Chondrocyte (in vitro differentiated cells): ENCODE measurements around the gene IPMK. TPM values are rescaled to one million over a fixed set of nuclear protein-coding genes. Genes with fewer than 3 reads are reported as not detected.
"Not testable (repeated sequence)": the region's sequence is repeated elsewhere in the genome, so short reads cannot be mapped to it uniquely, and the experiment has no call there.

Experiments used
- DNase-seq: peaks from one replicate; pipeline ENCODE4 v3.0.0; 2021; ENCODE audit warnings: mixed read lengths, low spot score
- H3K27ac Mint-ChIP-seq: one replicate; pipeline ENCODE4 v1.8.0; 2021; ENCODE audit warnings: mild to moderate bottlenecking, moderate library complexity, mixed read lengths; ENCODE audit not compliant: unreplicated experiment
- H3K27me3 Mint-ChIP-seq: 2 replicates; pipeline ENCODE4 v1.8.0; 2021; ENCODE audit warnings: low read depth, mixed read lengths
- H3K36me3 Mint-ChIP-seq: 2 replicates; pipeline ENCODE4 v1.8.0; 2021; ENCODE audit warnings: low read depth, mixed read lengths
- H3K4me1 Mint-ChIP-seq: 2 replicates; pipeline ENCODE4 v1.8.0; 2021; ENCODE audit warnings: low read depth, mild to moderate bottlenecking, mixed read lengths
- H3K4me3 Mint-ChIP-seq: one replicate; pipeline ENCODE4 v1.8.0; 2021; ENCODE audit warnings: mild to moderate bottlenecking, moderate library complexity, mixed read lengths; ENCODE audit not compliant: unreplicated experiment
- H3K9me3 Mint-ChIP-seq: 2 replicates; pipeline ENCODE4 v1.8.0; 2021; ENCODE audit warnings: low read depth, mixed read lengths
- CTCF ChIP-seq: fragments of 200-600 bp; sonication (generic); IDR thresholded peaks from 2 replicates; pipeline ENCODE4 v1.5.0; 2021; ENCODE audit warnings: antibody characterized with exemption, mild to moderate bottlenecking, moderate library complexity
- total RNA-seq: library from RNA; stranded (reverse); gene quantifications from 3 replicates; pipeline ENCODE4 v1.2.1, GENCODE V29; 2021

The IPMK gene
- total RNA-seq, 1 donor from 2014 or later, result 2.9 TPM

DNA sequence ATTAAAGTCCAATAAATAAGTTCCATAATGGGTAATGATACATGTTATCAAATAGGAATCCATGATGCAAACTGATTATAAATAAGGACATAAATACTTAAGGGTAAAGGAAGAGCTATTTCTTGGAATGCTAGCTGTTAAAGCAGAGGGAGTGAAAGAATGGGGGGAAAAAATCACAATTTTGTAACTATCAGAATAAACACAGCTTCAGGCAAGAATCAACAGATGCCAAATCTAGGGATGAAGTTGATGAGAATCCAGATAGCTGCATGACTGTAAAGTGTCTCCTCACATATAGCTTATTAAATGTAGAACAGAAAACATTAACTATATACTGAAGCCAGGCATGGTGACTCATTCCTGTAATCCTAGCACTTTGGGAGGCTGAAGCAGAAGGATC, 4.9 kb downstream of the IPMK start:
- no peak for TF ChIP-seq CTCF
- Mint-ChIP-seq H3K27ac (no peak overlapping the region), H3K9me3 (no peaks in the 10 kb centered on the region), H3K27me3 (no peaks in the 10 kb centered on the region), H3K4me3 (no peak overlapping the region), H3K36me3 (peaks cover 1% of the 10 kb centered on the region), H3K4me1 (peaks cover 35% of the 10 kb centered on the region)
- no peak for DNase-seq

- H3K36me3 Mint-ChIP-seq, result peaks cover 5% of the 10 kb centered on the region
- no peak for TF ChIP-seq CTCF
- DNase-seq, result no peak
- no peak overlapping the region for H3K4me3 Mint-ChIP-seq
- H3K27me3 Mint-ChIP-seq, result no peaks in the 10 kb centered on the region
- no peak overlapping the region for H3K27ac Mint-ChIP-seq
- H3K4me1 Mint-ChIP-seq, result peaks cover 22% of the 10 kb centered on the region
- peaks cover 9% of the 10 kb centered on the region for H3K9me3 Mint-ChIP-seq
Measured at GRCh38 chr10:58260334-58260733, 7.4 kb downstream of the IPMK start.

GRCh38 chr10:58258977-58259692, 8.6 kb downstream of the IPMK start:
- peaks cover 6% of the 10 kb centered on the region for H3K36me3 Mint-ChIP-seq
- peaks cover 12% of the 10 kb centered on the region for H3K4me1 Mint-ChIP-seq
- DNase-seq, result no peak
- H3K27ac Mint-ChIP-seq, result no peak overlapping the region
- TF ChIP-seq CTCF, result peak; percentile 44
- H3K4me3 Mint-ChIP-seq, result no peak overlapping the region
- H3K9me3 Mint-ChIP-seq, result peaks cover 10% of the 10 kb centered on the region
- H3K27me3 Mint-ChIP-seq, result no peaks in the 10 kb centered on the region

- not testable (repeated sequence) for H3K36me3 Mint-ChIP-seq, H3K27ac Mint-ChIP-seq
- H3K9me3 Mint-ChIP-seq, result peaks cover 18% of the 10 kb centered on the region
Measured at GRCh38 chr10:58256013-58256780, 11.5 kb downstream of the IPMK start.

DNA sequence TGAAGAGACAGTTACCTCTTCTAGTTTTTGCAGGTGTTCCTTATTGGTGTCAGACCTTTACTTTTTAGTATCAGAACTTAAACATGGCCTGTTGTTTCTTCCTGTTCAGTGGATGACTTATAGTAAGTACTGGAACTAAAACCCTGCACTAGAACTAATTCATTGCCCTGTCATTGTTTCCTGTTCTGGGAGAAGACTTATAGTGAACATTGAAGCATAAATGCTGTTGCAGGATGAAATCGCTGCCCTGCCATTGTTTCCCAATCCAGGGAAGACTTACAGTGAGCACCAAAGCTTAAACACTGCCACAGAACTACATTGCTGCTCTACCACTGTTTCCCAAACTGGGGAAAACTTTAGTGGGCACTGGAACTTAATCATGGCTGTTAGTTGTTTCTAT, 13.1 kb downstream of the IPMK start:
- Mint-ChIP-seq H3K4me3 (no peak overlapping the region), H3K36me3 (peaks cover 10% of the 10 kb centered on the region), H3K4me1 (peaks cover 10% of the 10 kb centered on the region), H3K27me3 (no peaks in the 10 kb centered on the region), H3K9me3 (peaks cover 18% of the 10 kb centered on the region), H3K27ac (no peak overlapping the region)
- no peak for DNase-seq
- no peak for TF ChIP-seq CTCF

More at GRCh38 chr10:58256013-58256780, 11.5 kb downstream of the IPMK start:
- H3K27me3 Mint-ChIP-seq, H3K4me3 Mint-ChIP-seq, DNase-seq, H3K4me1 Mint-ChIP-seq: not testable (repeated sequence)
